WTC11 (cell line): ENCODE measurements around the gene AJAP1. TPM values are rescaled to one million over a fixed set of nuclear protein-coding genes. Genes with fewer than 3 reads are reported as not detected.

Source experiments
- ATAC-seq: fragments of 200-7000 bp; cut with Tn5 transposase; 2 replicates; pipeline ENCODE4 v1.10.0; 2021; ENCODE audit warnings: mild to moderate bottlenecking, moderate library complexity
- CTCF ChIA-PET: fragments of 300-600 bp; sonication (Branson Sonifier 250); formaldehyde crosslinking; loops from one replicate; lab custom pipeline; 2021; ENCODE audit warnings: antibody characterized with exemption; lab: Charles Lee
- POLR2A ChIA-PET: fragments of 350-600 bp; sonication (Branson Sonifier 250); formaldehyde crosslinking; loops from one replicate; lab custom pipeline; 2021; ENCODE audit warnings: antibody characterized with exemption; lab: Charles Lee
- DNase-seq: peaks from one replicate; pipeline ENCODE4 v3.0.0; 2021; ENCODE audit warnings: low spot score
- H3K27ac Mint-ChIP-seq: 2 replicates; pipeline ENCODE4 v1.8.0; 2021; ENCODE audit warnings: mixed read lengths
- H3K27me3 Mint-ChIP-seq: 2 replicates; pipeline ENCODE4 v1.8.0; 2021; ENCODE audit warnings: low read depth, mild to moderate bottlenecking, moderate library complexity, mixed read lengths
- H3K36me3 Mint-ChIP-seq: 2 replicates; pipeline ENCODE4 v1.8.0; 2021; ENCODE audit warnings: mixed read lengths
- H3K4me1 Mint-ChIP-seq: 2 replicates; pipeline ENCODE4 v1.8.0; 2022; ENCODE audit warnings: mixed read lengths
- H3K4me3 Mint-ChIP-seq: 2 replicates; pipeline ENCODE4 v1.8.0; 2021; ENCODE audit warnings: mild to moderate bottlenecking, moderate library complexity, mixed read lengths
- H3K9me3 Mint-ChIP-seq: 2 replicates; pipeline ENCODE4 v1.8.0; 2021; ENCODE audit warnings: mixed read lengths
- ELF4 ChIP-seq: sonication (generic); formaldehyde crosslinking; IDR thresholded peaks from 2 replicates; pipeline ENCODE4 v1.8.1; 2022; ENCODE audit warnings: low read depth, mild to moderate bottlenecking, moderate library complexity, missing genetic modification reagents
- FOXJ3 ChIP-seq: sonication (generic); formaldehyde crosslinking; IDR thresholded peaks from 2 replicates; pipeline ENCODE4 v1.9.0; 2021; ENCODE audit warnings: missing genetic modification reagents, mild to moderate bottlenecking, borderline replicate concordance
- FOXK1 ChIP-seq: sonication (generic); formaldehyde crosslinking; IDR thresholded peaks from 2 replicates; pipeline ENCODE4 v1.8.0; 2022; ENCODE audit warnings: mild to moderate bottlenecking, moderate library complexity, missing genetic modification reagents
- GRHL2 ChIP-seq: fragments of 250-450 bp; sonication (Bioruptor Pico); IDR thresholded peaks from 2 replicates; pipeline ENCODE4 v1.8.0; 2022; ENCODE audit warnings: mild to moderate bottlenecking, moderate library complexity; ENCODE audit not compliant: insufficient replicate concordance, severe bottlenecking
- GTF2I ChIP-seq: fragments of 250-450 bp; sonication (Bioruptor Pico); conservative IDR thresholded peaks from 2 replicates; pipeline ENCODE4 v1.4.0; 2021; ENCODE audit warnings: mild to moderate bottlenecking
- JAZF1 ChIP-seq: fragments of 250-450 bp; sonication (Bioruptor Pico); IDR thresholded peaks from 2 replicates; pipeline ENCODE4 v1.9.0; 2021; ENCODE audit warnings: moderate library complexity, mild to moderate bottlenecking, inconsistent platforms
- JUN ChIP-seq: sonication (generic); formaldehyde crosslinking; IDR thresholded peaks from 2 replicates; pipeline ENCODE4 v1.8.0; 2023; ENCODE audit warnings: mild to moderate bottlenecking, missing genetic modification reagents
- KAT7 ChIP-seq: sonication (generic); formaldehyde crosslinking; IDR thresholded peaks from 2 replicates; pipeline ENCODE4 v1.8.1; 2023; ENCODE audit warnings: missing genetic modification reagents, mild to moderate bottlenecking, borderline replicate concordance
- MXD4 ChIP-seq: fragments of 250-450 bp; sonication (Bioruptor Pico); IDR thresholded peaks from 2 replicates; pipeline ENCODE4 v1.8.0; 2021; ENCODE audit warnings: mild to moderate bottlenecking, moderate library complexity, borderline replicate concordance
- NFATC4 ChIP-seq: fragments of 250-450 bp; sonication (Bioruptor Pico); IDR thresholded peaks from 2 replicates; pipeline ENCODE4 v1.9.0; 2021; ENCODE audit warnings: mild to moderate bottlenecking
- NR1H2 ChIP-seq: sonication (generic); formaldehyde crosslinking; IDR thresholded peaks from 2 replicates; pipeline ENCODE4 v1.9.0; 2021; ENCODE audit warnings: mild to moderate bottlenecking, moderate library complexity, missing genetic modification reagents
- RELA ChIP-seq: sonication (generic); formaldehyde crosslinking; IDR thresholded peaks from 2 replicates; pipeline ENCODE4 v1.8.1; 2022; ENCODE audit warnings: missing genetic modification reagents, mild to moderate bottlenecking, borderline replicate concordance
- SMAD4 ChIP-seq: sonication (generic); formaldehyde crosslinking; IDR thresholded peaks from 2 replicates; pipeline ENCODE4 v1.8.0; 2022; ENCODE audit warnings: mild to moderate bottlenecking, missing genetic modification reagents
- SOX15 ChIP-seq: fragments of 250-450 bp; sonication (Bioruptor Pico); IDR thresholded peaks from 2 replicates; pipeline ENCODE4 v1.9.0; 2021; ENCODE audit warnings: mild to moderate bottlenecking
- ZBTB21 ChIP-seq: sonication (generic); formaldehyde crosslinking; IDR thresholded peaks from 2 replicates; pipeline ENCODE4 v1.8.1; 2023; ENCODE audit warnings: mild to moderate bottlenecking, missing genetic modification reagents, borderline replicate concordance
- ZNF138 ChIP-seq: sonication (generic); formaldehyde crosslinking; conservative IDR thresholded peaks from 2 replicates; pipeline ENCODE4 v1.8.1; 2022; ENCODE audit warnings: mild to moderate bottlenecking, moderate library complexity, missing genetic modification reagents
- ZNF263 ChIP-seq: sonication (generic); formaldehyde crosslinking; IDR thresholded peaks from 2 replicates; pipeline ENCODE4 v1.8.1; 2022; ENCODE audit warnings: low read depth, mild to moderate bottlenecking, moderate library complexity, missing genetic modification reagents
- ZNF423 ChIP-seq: fragments of 250-450 bp; sonication (Bioruptor Pico); IDR thresholded peaks from 2 replicates; pipeline ENCODE4 v2.1.2; 2022; ENCODE audit warnings: mild to moderate bottlenecking, moderate library complexity
- ZNF671 ChIP-seq: fragments of 250-450 bp; sonication (Bioruptor Pico); IDR thresholded peaks from 2 replicates; pipeline ENCODE4 v1.8.0; 2021; ENCODE audit warnings: mild to moderate bottlenecking
- total RNA-seq: library from RNA; stranded (reverse); gene quantifications from 3 replicates; pipeline ENCODE4 v1.2.3, GENCODE V29; 2021
- TF ChIP-seq, protein P1 (sequence below): sonication (generic); formaldehyde crosslinking; IDR thresholded peaks from 2 replicates; pipeline ENCODE4 v1.8.1; 2023; ENCODE audit warnings: mild to moderate bottlenecking, moderate library complexity, missing genetic modification reagents
- TF ChIP-seq, protein P2 (sequence below): sonication (generic); formaldehyde crosslinking; IDR thresholded peaks from 2 replicates; pipeline ENCODE4 v1.8.1; 2022; ENCODE audit warnings: mild to moderate bottlenecking, moderate library complexity, missing genetic modification reagents
- TF ChIP-seq, protein P3 (sequence below): sonication (generic); formaldehyde crosslinking; conservative IDR thresholded peaks from 2 replicates; pipeline ENCODE4 v1.8.1; 2022; ENCODE audit warnings: mild to moderate bottlenecking, missing genetic modification reagents
- TF ChIP-seq, protein P4 (sequence below): sonication (generic); formaldehyde crosslinking; IDR thresholded peaks from 2 replicates; pipeline ENCODE4 v1.8.1; 2023; ENCODE audit warnings: mild to moderate bottlenecking, missing genetic modification reagents, moderate library complexity
- TF ChIP-seq, protein P5 (sequence below): fragments of 200-600 bp; IDR thresholded peaks from 2 replicates; pipeline ENCODE4 v1.8.0; 2022; ENCODE audit warnings: antibody characterized with exemption
- TF ChIP-seq, protein P6 (sequence below): sonication (generic); formaldehyde crosslinking; IDR thresholded peaks from 2 replicates; pipeline ENCODE4 v1.8.1; 2023; ENCODE audit warnings: mild to moderate bottlenecking, missing genetic modification reagents, moderate library complexity

The AJAP1 gene
- total RNA-seq, 1 experiment from 2014 or later, result 2.1 TPM

DNA sequence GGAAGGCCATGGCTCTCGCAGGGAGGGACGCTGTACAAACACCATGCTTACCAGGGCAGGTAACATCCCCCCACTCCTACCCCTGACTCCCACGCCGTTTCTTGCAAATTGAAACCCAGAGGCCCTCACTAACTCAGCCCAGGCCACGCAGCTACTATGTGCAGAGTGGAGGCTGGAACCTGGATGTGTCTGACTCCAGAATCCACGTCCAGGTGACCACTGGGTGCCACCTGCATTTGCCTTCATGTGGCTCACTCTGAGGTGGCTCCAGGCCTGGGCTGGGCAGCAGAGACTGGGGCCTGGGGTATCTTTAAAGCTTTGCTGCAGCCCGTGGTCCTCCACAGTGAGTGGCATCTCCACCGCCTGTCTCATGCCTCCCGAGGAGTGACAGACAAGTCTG lies 29.6 kb upstream of the AJAP1 start (continued):
- TF ChIP-seq ZNF263 (CRISPR knock-in tag) (no peak), JAZF1 (CRISPR knock-in tag) (no peak), ELF4 (CRISPR knock-in tag) (no peak), ZBTB21 (CRISPR knock-in tag) (no peak), FOXJ3 (CRISPR knock-in tag) (no peak), GTF2I (CRISPR knock-in tag) (no peak), SMAD4 (CRISPR knock-in tag) (no peak), JUN (CRISPR knock-in tag) (no peak), ZNF138 (CRISPR knock-in tag) (no peak), ZNF423 (CRISPR knock-in tag) (no peak)
- TF ChIP-seq, protein P1, sequence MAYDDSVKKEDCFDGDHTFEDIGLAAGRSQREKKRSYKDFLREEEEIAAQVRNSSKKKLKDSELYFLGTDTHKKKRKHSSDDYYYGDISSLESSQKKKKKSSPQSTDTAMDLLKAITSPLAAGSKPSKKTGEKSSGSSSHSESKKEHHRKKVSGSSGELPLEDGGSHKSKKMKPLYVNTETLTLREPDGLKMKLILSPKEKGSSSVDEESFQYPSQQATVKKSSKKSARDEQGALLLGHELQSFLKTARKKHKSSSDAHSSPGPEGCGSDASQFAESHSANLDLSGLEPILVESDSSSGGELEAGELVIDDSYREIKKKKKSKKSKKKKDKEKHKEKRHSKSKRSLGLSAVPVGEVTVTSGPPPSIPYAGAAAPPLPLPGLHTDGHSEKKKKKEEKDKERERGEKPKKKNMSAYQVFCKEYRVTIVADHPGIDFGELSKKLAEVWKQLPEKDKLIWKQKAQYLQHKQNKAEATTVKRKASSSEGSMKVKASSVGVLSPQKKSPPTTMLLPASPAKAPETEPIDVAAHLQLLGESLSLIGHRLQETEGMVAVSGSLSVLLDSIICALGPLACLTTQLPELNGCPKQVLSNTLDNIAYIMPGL (CRISPR knock-in tag), result no peak

DNA sequence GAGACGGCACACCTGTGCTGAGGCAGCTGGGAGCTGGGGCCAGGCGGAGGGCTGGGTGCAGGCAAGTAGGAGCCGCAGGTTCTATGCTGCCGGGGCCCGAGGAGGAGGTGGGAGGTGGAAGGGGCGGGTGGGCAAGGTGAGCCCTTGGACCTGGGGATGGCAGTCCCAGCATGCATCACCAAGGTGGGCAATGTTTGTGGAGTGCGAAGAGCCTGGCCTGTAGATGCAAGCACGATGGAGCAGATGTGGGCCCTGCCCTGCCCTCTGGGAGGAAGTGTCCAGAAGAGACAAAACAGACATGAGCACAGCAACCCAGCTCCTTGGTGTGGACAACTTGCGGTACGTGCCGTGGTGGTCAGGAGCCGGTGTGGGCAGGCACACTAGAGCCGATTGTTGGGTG lies 28.3 kb upstream of the AJAP1 start:
- ChIA-PET POLR2A (no interaction called here), CTCF (no interaction called here)
- DNase-seq, result no peak
- TF ChIP-seq FOXK1 (CRISPR knock-in tag) (no peak), KAT7 (no peak), NFATC4 (CRISPR knock-in tag) (no peak), SOX15 (CRISPR knock-in tag) (no peak), RELA (no peak), ZNF671 (CRISPR knock-in tag) (no peak), GRHL2 (no peak)
- TF ChIP-seq, protein P2, sequence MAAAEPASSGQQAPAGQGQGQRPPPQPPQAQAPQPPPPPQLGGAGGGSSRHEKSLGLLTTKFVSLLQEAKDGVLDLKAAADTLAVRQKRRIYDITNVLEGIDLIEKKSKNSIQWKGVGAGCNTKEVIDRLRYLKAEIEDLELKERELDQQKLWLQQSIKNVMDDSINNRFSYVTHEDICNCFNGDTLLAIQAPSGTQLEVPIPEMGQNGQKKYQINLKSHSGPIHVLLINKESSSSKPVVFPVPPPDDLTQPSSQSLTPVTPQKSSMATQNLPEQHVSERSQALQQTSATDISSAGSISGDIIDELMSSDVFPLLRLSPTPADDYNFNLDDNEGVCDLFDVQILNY, result no peak
- TF ChIP-seq, protein P3, sequence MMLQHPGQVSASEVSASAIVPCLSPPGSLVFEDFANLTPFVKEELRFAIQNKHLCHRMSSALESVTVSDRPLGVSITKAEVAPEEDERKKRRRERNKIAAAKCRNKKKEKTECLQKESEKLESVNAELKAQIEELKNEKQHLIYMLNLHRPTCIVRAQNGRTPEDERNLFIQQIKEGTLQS (CRISPR knock-in tag), result no peak
- Mint-ChIP-seq H3K27me3 (peaks cover 5% of the 10 kb centered on the region), H3K36me3 (peaks cover 69% of the 10 kb centered on the region), H3K27ac (no peak overlapping the region), H3K9me3 (peaks cover 59% of the 10 kb centered on the region), H3K4me3 (no peak overlapping the region), H3K4me1 (no peaks in the 10 kb centered on the region)
- no peak for ATAC-seq

DNA sequence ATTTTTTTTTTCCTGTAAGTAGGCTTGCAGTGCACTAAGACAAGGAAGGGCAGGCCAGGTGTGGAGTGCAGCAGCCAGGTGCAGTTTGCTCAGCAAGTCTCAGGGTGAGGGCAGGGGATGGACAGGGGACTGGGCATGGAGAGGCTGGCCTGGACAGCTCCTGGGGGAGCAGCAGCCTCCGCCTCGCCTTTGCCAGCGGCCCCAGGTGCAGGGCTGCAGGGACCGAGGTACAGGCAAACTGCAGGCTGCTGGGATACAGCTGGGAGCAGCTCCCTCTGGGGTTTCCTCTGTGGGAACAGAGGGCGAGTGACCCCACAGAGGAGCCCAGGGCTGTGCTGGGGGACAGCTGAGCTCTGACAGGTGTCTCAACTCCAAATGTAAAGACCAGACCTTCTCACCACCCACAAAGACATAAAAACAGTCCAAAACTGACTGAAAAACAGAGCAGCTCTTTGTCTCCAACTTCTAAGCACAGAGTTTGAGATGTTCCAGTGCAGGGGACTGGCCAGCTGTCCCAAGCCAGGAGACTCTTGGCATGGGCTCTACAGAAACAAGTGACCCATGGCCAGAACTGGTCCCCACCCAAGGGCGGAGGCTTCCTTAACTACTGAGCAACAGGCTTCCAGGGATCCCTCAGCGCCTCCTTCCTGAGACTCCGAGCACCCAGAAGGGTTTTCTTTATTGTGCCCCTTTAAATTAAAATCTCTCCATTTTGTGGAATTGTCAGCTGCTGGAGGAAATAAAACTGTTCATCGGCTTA lies 27.7 kb upstream of the AJAP1 start:
- Mint-ChIP-seq H3K4me1 (no peaks in the 10 kb centered on the region), H3K27me3 (peaks cover 5% of the 10 kb centered on the region), H3K9me3 (peaks cover 62% of the 10 kb centered on the region), H3K36me3 (peaks cover 67% of the 10 kb centered on the region), H3K27ac (no peak overlapping the region), H3K4me3 (no peak overlapping the region)
- CTCF ChIA-PET, result no interaction called here
- POLR2A ChIA-PET, result no interaction called here
- no peak for ATAC-seq
- no peak for DNase-seq
- TF ChIP-seq SMAD4 (CRISPR knock-in tag), result no peak
- TF ChIP-seq, protein P4, sequence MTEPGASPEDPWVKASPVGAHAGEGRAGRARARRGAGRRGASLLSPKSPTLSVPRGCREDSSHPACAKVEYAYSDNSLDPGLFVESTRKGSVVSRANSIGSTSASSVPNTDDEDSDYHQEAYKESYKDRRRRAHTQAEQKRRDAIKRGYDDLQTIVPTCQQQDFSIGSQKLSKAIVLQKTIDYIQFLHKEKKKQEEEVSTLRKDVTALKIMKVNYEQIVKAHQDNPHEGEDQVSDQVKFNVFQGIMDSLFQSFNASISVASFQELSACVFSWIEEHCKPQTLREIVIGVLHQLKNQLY (CRISPR knock-in tag), result no peak
- TF ChIP-seq NR1H2 (CRISPR knock-in tag), result no peak
- TF ChIP-seq, protein P5, sequence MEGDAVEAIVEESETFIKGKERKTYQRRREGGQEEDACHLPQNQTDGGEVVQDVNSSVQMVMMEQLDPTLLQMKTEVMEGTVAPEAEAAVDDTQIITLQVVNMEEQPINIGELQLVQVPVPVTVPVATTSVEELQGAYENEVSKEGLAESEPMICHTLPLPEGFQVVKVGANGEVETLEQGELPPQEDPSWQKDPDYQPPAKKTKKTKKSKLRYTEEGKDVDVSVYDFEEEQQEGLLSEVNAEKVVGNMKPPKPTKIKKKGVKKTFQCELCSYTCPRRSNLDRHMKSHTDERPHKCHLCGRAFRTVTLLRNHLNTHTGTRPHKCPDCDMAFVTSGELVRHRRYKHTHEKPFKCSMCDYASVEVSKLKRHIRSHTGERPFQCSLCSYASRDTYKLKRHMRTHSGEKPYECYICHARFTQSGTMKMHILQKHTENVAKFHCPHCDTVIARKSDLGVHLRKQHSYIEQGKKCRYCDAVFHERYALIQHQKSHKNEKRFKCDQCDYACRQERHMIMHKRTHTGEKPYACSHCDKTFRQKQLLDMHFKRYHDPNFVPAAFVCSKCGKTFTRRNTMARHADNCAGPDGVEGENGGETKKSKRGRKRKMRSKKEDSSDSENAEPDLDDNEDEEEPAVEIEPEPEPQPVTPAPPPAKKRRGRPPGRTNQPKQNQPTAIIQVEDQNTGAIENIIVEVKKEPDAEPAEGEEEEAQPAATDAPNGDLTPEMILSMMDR, result no peak
- TF ChIP-seq, protein P2, result no peak
- no peak for TF ChIP-seq MXD4 (CRISPR knock-in tag)
- TF ChIP-seq, protein P6, sequence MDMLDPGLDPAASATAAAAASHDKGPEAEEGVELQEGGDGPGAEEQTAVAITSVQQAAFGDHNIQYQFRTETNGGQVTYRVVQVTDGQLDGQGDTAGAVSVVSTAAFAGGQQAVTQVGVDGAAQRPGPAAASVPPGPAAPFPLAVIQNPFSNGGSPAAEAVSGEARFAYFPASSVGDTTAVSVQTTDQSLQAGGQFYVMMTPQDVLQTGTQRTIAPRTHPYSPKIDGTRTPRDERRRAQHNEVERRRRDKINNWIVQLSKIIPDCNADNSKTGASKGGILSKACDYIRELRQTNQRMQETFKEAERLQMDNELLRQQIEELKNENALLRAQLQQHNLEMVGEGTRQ (CRISPR knock-in tag), result no peak
